Liver (tissue), 9 donors: ENCODE results near the gene KLHDC9. TPM values are rescaled to one million over a fixed set of nuclear protein-coding genes. Genes with fewer than 3 reads are reported as not detected.

Source experiments
- DNase-seq: peaks from one replicate; pipeline ENCODE4 v3.0.0-alpha.2; 2017; ENCODE audit warnings: low spot score
- H3K27ac ChIP-seq, 2 donors: one replicate each; pipeline ENCODE4 v1.7.0; 2013; ENCODE audit warnings: inconsistent platforms in 2 of 2, low read length in 2 of 2, control low read depth in 1 of 2, low read depth in 1 of 2, mild to moderate bottlenecking in 1 of 2
- H3K27me3 ChIP-seq, 4 donors: one replicate each; pipeline versions ENCODE4 v1.6.1 to v1.7.0; 2013; ENCODE audit warnings: low read length in 3 of 4, inconsistent platforms in 1 of 4, mild to moderate bottlenecking in 1 of 4, moderate library complexity in 1 of 4; ENCODE audit not compliant: control insufficient read depth in 4 of 4, insufficient read depth in 4 of 4
- H3K36me3 ChIP-seq, 4 donors: one replicate each; pipeline versions ENCODE4 v1.6.1 to v1.7.0; 2013; ENCODE audit warnings: low read length in 3 of 4, mild to moderate bottlenecking in 3 of 4, low read depth in 1 of 4, moderate library complexity in 1 of 4; ENCODE audit not compliant: control insufficient read depth in 4 of 4, insufficient read depth in 3 of 4
- H3K4me1 ChIP-seq, 4 donors: one replicate each; pipeline versions ENCODE4 v1.6.1 to v1.7.0; 2013; ENCODE audit warnings: low read length in 3 of 4, mild to moderate bottlenecking in 3 of 4, moderate library complexity in 1 of 4; ENCODE audit not compliant: control insufficient read depth in 4 of 4, insufficient read depth in 4 of 4
- H3K4me3 ChIP-seq, 3 donors: one replicate each; pipeline versions ENCODE4 v1.6.1 to v1.7.0; 2013; ENCODE audit warnings: low read length in 3 of 3, control low read depth in 1 of 3, low read depth in 1 of 3, mild to moderate bottlenecking in 1 of 3
- H3K9ac ChIP-seq, 2 donors: one replicate each; pipeline ENCODE4 v1.7.0; 2013; ENCODE audit warnings: low read length in 2 of 2, mild to moderate bottlenecking in 2 of 2, moderate library complexity in 2 of 2, control low read depth in 1 of 2, low read depth in 1 of 2
- H3K9me3 ChIP-seq, 4 donors: one replicate each; pipeline versions ENCODE4 v1.6.1 to v1.7.0; 2013; ENCODE audit warnings: low read length in 3 of 4; ENCODE audit not compliant: control insufficient read depth in 4 of 4
- CTCF ChIP-seq: fragments of 150-350 bp; IDR thresholded peaks from 2 replicates; pipeline ENCODE4 v1.5.1; 2017; ENCODE audit warnings: improper control_type of control experiment, low read depth, low read length; ENCODE audit not compliant: missing input control
- EGR1 ChIP-seq, 2 donors: IDR thresholded peaks; 2 replicates each; pipeline ENCODE4 v1.6.1; 2016 to 2018; ENCODE audit warnings: antibody characterized with exemption in 2 of 2, low read depth in 2 of 2
- FOXA2 ChIP-seq: IDR thresholded peaks from 2 replicates; pipeline ENCODE4 v1.6.1; 2016; ENCODE audit warnings: antibody characterized with exemption
- GABPA ChIP-seq, 2 donors: IDR thresholded peaks in 1 of 2; conservative IDR thresholded peaks in 1 of 2; 2 replicates each; pipeline ENCODE4 v1.6.1; 2016; ENCODE audit warnings: antibody characterized with exemption in 2 of 2, mild to moderate bottlenecking in 1 of 2, moderate library complexity in 1 of 2
- HNF4A ChIP-seq, 2 donors: conservative IDR thresholded peaks; 2 replicates each; pipeline ENCODE4 v1.6.1; 2016; ENCODE audit warnings: antibody characterized with exemption in 2 of 2, mild to moderate bottlenecking in 2 of 2
- HNF4G ChIP-seq: IDR thresholded peaks from 2 replicates; pipeline ENCODE4 v1.6.1; 2016; ENCODE audit warnings: antibody characterized with exemption
- NR2F2 ChIP-seq: IDR thresholded peaks from 2 replicates; pipeline ENCODE4 v1.6.1; 2016; ENCODE audit warnings: antibody characterized with exemption
- RAD21 ChIP-seq, 2 donors: IDR thresholded peaks; 2 replicates each; pipeline ENCODE4 v1.6.1; 2016; ENCODE audit warnings: antibody characterized with exemption in 2 of 2, mild to moderate bottlenecking in 2 of 2
- RXRA ChIP-seq, 2 donors: IDR thresholded peaks; 2 replicates each; pipeline ENCODE4 v1.6.1; 2017 to 2018; ENCODE audit warnings: antibody characterized with exemption in 2 of 2, mild to moderate bottlenecking in 1 of 2
- SP1 ChIP-seq: IDR thresholded peaks from 2 replicates; pipeline ENCODE4 v1.6.1; 2018; ENCODE audit warnings: antibody characterized with exemption, mild to moderate bottlenecking
- TAF1 ChIP-seq: conservative IDR thresholded peaks from 2 replicates; pipeline ENCODE4 v1.6.1; 2016; ENCODE audit warnings: antibody characterized with exemption, mild to moderate bottlenecking
- YY1 ChIP-seq: IDR thresholded peaks from 2 replicates; pipeline ENCODE4 v1.6.1; 2016; ENCODE audit warnings: antibody characterized with exemption, mild to moderate bottlenecking
- WGBS: extraction: QIAGEN DNeasy Blood & Tissue Kit; methylation state at CpG from one replicate; pipeline ENCODE4 v1.1.7; 2013; 5-methylcytosine and 5-hydroxymethylcytosine counted together
- polyA plus RNA-seq, 2 donors: library from polyadenylated mRNA; stranded (reverse) in 1 of 2; unstranded in 1 of 2; fragments of 200-250 nt in 1 of 2; fragments of >200 nt in 1 of 2; fragmentation: Nextera tagmentation in 1 of 2; extraction: Ambion mirVana in 1 of 2; gene quantifications; one replicate each; pipeline versions ENCODE4 v1.2.1 to v1.2.3, GENCODE V29; 2013 to 2015
- total RNA-seq, 2 donors: library from RNA; depleted of rRNA; stranded (reverse); fragments of >200 nt; gene quantifications; one replicate each; pipeline ENCODE4 v1.2.3, GENCODE V29; 2014
- TF ChIP-seq, protein P1 (sequence below): IDR thresholded peaks from 2 replicates; pipeline ENCODE4 v1.6.1; 2016; ENCODE audit warnings: antibody characterized with exemption, mild to moderate bottlenecking
- TF ChIP-seq, protein P2 (sequence below): IDR thresholded peaks from 2 replicates; pipeline ENCODE4 v1.6.1; 2016; ENCODE audit warnings: antibody characterized with exemption
- TF ChIP-seq, protein P3 (sequence below): IDR thresholded peaks from 2 replicates; pipeline ENCODE4 v1.6.1; 2016; ENCODE audit warnings: antibody characterized with exemption
- TF ChIP-seq, protein P4 (sequence below): IDR thresholded peaks from 2 replicates; pipeline ENCODE4 v1.6.1; 2016; ENCODE audit warnings: antibody characterized with exemption
- donor health status: healthy.
- donor health status: healthy.
- donor health status: healthy.
- donor health status: healthy.
- donor health status: healthy.

KLHDC9 gene
- total and polyA plus RNA-seq, 4 donors = 1.9 to 3.3 (median 2.6) TPM

DNA sequence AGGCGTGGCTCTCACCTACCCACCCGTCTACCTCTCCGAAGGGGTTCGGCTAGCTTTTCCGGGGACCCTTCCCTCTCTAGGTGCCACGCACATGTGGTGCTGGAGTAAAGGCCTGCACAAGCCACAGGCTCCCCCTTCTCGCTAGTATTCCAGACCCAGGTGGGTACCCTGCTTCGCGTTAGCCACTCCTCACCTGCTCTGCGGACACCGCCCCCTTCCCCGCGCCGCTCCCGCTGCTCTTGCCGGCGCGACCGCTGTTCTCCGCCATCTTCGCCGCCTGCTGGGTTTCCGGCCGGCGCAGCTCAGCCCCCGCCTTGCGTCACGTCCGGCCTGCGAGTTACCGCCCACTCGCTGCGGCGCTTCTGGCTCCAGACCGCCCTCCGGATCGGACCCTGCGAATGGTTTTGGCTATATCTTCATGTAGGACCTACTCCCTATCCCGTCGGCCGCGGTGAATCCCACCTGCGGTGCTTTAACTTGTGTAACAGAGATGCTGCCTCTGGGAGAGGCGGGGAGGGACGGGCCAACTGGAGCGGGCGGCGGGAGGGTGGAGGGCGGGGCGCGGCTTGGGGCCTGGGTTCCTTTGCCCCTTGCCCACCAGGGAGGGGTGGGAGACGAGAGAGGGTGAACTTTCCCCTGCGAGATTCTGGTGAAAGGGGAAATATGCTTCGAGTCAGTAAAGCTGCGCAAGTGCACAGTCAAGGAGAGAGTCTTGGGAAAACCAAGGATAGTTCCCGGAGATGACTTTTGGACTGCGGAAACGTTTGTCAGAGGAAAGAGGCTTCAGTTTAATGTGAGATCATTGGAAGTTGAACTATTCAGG is 19.8 kb downstream of the KLHDC9 start, which contains the start of the genes NIT1 and PFDN2:
NIT1 (plus strand) TSS at position 347 of the 823 bp plus-strand sequence; CDS start at position 419, 72 bp downstream.
PFDN2 (minus strand) TSS at position 279 of the 823 bp plus-strand sequence; CDS start at position 268, 11 bp downstream.
- TF ChIP-seq, protein P1, sequence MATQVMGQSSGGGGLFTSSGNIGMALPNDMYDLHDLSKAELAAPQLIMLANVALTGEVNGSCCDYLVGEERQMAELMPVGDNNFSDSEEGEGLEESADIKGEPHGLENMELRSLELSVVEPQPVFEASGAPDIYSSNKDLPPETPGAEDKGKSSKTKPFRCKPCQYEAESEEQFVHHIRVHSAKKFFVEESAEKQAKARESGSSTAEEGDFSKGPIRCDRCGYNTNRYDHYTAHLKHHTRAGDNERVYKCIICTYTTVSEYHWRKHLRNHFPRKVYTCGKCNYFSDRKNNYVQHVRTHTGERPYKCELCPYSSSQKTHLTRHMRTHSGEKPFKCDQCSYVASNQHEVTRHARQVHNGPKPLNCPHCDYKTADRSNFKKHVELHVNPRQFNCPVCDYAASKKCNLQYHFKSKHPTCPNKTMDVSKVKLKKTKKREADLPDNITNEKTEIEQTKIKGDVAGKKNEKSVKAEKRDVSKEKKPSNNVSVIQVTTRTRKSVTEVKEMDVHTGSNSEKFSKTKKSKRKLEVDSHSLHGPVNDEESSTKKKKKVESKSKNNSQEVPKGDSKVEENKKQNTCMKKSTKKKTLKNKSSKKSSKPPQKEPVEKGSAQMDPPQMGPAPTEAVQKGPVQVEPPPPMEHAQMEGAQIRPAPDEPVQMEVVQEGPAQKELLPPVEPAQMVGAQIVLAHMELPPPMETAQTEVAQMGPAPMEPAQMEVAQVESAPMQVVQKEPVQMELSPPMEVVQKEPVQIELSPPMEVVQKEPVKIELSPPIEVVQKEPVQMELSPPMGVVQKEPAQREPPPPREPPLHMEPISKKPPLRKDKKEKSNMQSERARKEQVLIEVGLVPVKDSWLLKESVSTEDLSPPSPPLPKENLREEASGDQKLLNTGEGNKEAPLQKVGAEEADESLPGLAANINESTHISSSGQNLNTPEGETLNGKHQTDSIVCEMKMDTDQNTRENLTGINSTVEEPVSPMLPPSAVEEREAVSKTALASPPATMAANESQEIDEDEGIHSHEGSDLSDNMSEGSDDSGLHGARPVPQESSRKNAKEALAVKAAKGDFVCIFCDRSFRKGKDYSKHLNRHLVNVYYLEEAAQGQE = peak; percentile 69
- TF ChIP-seq, protein P2, sequence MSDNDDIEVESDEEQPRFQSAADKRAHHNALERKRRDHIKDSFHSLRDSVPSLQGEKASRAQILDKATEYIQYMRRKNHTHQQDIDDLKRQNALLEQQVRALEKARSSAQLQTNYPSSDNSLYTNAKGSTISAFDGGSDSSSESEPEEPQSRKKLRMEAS = peak; percentile 33
- TF ChIP-seq HNF4G (no peak), HNF4A (conservative IDR thresholded peaks at IDR 0.05) (peak; percentile 30 to 39), GABPA (IDR thresholded peaks at IDR 0.05 in 1 of 2, conservative IDR thresholded peaks at IDR 0.05 in 1 of 2) (peak; percentile 76 to 93), RAD21 (IDR thresholded peaks at IDR 0.05) (no peak), NR2F2 (no peak), YY1 (peak; percentile 97), SP1 (peak; percentile 41), RXRA (IDR thresholded peaks at IDR 0.05) (no peak), TAF1 (peak; percentile 37), EGR1 (IDR thresholded peaks at IDR 0.05; ENCODE audit: low read depth in 2 of 2) (peak; percentile 83 to 92), FOXA2 (no peak), CTCF (no peak)
- TF ChIP-seq, protein P3, sequence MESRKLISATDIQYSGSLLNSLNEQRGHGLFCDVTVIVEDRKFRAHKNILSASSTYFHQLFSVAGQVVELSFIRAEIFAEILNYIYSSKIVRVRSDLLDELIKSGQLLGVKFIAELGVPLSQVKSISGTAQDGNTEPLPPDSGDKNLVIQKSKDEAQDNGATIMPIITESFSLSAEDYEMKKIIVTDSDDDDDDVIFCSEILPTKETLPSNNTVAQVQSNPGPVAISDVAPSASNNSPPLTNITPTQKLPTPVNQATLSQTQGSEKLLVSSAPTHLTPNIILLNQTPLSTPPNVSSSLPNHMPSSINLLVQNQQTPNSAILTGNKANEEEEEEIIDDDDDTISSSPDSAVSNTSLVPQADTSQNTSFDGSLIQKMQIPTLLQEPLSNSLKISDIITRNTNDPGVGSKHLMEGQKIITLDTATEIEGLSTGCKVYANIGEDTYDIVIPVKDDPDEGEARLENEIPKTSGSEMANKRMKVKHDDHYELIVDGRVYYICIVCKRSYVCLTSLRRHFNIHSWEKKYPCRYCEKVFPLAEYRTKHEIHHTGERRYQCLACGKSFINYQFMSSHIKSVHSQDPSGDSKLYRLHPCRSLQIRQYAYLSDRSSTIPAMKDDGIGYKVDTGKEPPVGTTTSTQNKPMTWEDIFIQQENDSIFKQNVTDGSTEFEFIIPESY = no peak
- TF ChIP-seq, protein P4, sequence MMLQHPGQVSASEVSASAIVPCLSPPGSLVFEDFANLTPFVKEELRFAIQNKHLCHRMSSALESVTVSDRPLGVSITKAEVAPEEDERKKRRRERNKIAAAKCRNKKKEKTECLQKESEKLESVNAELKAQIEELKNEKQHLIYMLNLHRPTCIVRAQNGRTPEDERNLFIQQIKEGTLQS = no peak
- peaks cover 12 to 50% (median 38%) of the 10 kb centered on the region in 4 donors for H3K4me1 ChIP-seq
- H3K9me3 ChIP-seq = no peaks in the 10 kb centered on the region
- H3K27ac ChIP-seq = peak within 1 kb of the TSS; percentile 89 to 93
- DNase-seq = peak; percentile 88
- under 1% methylated on average over 58 of the region's 58 CpGs for WGBS
- H3K36me3 ChIP-seq = peaks cover 8 to 31% (median 24%) of the 10 kb centered on the region in 4 donors
- peak within 1 kb of the TSS; percentile 84 to 95 for H3K9ac ChIP-seq
- peak within 1 kb of the TSS; percentile 83 to 98 (median 98) for H3K4me3 ChIP-seq
- H3K27me3 ChIP-seq = no peaks in the 10 kb centered on the region
